RWPE1 (cell line): ENCODE measurements around the gene EML4.

Source experiments
- CTCF ChIA-PET: fragments of 350-600 bp; sonication (Branson Sonifier 250); formaldehyde crosslinking; extraction: SDS; loops from one replicate; lab custom pipeline; 2021; lab: Yijun Ruan, JAX
- POLR2A ChIA-PET: fragments of 400-600 bp; formaldehyde crosslinking; extraction: SDS; loops from one replicate; lab custom pipeline; 2020; ENCODE audit warnings: antibody characterized with exemption; ENCODE audit not compliant: low non-redundant PET; lab: Yijun Ruan, JAX
- DNase-seq: peaks from one replicate; pipeline ENCODE4 v3.0.0; 2012; ENCODE audit warnings: low spot score
- H3K27ac ChIP-seq: fragments of 450-650 bp; 2 replicates; pipeline ENCODE4 v1.5.1; 2017
- TF ChIP-seq, protein P1 (sequence below): fragments of 450-650 bp; conservative IDR thresholded peaks from 2 replicates; pipeline ENCODE4 v1.5.1; 2017; ENCODE audit warnings: low read depth, mild to moderate bottlenecking

The EML4 gene

GRCh38 chr2:42223067-42223854 lies 54.1 kb downstream of the EML4 start:
- no peak overlapping the region for H3K27ac ChIP-seq
- ChIA-PET CTCF (interaction anchor here (1.2 kb wide), 1 partner anchor 16 kb away, joined by 3 read pairs; no protein-coding TSS in a partner anchor), POLR2A (no interaction called here)
- no peak for DNase-seq
- TF ChIP-seq, protein P1, sequence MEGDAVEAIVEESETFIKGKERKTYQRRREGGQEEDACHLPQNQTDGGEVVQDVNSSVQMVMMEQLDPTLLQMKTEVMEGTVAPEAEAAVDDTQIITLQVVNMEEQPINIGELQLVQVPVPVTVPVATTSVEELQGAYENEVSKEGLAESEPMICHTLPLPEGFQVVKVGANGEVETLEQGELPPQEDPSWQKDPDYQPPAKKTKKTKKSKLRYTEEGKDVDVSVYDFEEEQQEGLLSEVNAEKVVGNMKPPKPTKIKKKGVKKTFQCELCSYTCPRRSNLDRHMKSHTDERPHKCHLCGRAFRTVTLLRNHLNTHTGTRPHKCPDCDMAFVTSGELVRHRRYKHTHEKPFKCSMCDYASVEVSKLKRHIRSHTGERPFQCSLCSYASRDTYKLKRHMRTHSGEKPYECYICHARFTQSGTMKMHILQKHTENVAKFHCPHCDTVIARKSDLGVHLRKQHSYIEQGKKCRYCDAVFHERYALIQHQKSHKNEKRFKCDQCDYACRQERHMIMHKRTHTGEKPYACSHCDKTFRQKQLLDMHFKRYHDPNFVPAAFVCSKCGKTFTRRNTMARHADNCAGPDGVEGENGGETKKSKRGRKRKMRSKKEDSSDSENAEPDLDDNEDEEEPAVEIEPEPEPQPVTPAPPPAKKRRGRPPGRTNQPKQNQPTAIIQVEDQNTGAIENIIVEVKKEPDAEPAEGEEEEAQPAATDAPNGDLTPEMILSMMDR, result no peak

- no peak for DNase-seq
- ChIA-PET POLR2A (no interaction called here), CTCF (no interaction called here)
- TF ChIP-seq, protein P1, result no peak
- H3K27ac ChIP-seq, result no peak overlapping the region
These were observed 54.7 kb downstream of the EML4 start for GRCh38 chr2:42223855-42224268.

DNA sequence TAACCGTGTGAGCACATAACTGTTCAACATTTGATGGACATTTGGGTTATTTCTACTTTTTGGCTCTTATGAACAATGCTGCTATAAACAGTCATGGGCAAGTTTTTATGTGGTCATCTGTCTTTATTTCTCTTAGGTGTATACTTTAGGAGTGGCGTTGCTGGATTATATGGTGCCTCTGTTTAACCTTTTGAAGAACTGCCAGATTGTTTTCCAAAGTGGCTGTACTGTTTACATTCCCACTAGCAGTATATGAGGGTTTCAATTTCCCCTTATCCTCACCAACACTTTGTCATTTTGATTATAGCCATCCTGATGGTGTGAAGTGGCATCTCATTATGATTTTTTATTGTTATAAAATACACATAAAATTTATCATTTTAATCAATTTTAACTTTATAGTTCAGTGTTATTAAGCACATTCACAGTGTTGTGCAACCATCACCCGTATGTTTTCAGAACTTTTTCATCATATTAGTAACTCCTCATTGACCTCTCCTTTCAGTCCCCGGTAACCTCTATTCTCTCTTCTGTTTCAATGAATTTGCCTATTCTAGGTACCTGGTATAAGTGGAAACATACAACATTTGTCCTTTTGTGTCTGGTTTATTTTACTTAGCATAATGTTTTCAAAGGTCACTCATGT lies 55.4 kb downstream of the EML4 start:
- TF ChIP-seq, protein P1, result no peak
- no peak for DNase-seq
- no peak overlapping the region for H3K27ac ChIP-seq
- CTCF ChIA-PET, result no interaction called here
- POLR2A ChIA-PET, result no interaction called here

- ChIA-PET CTCF (interaction anchor here (1.1 kb wide), 1 partner anchor 361 kb away, joined by 3 read pairs; no protein-coding TSS in a partner anchor), POLR2A (no interaction called here)
- no peak overlapping the region for H3K27ac ChIP-seq
- DNase-seq, result no peak
- TF ChIP-seq, protein P1, result no peak
These were observed 56.4 kb downstream of the EML4 start for GRCh38 chr2:42225573-42225972.

- ChIA-PET POLR2A (no interaction called here), CTCF (no interaction called here)
- H3K27ac ChIP-seq, result no peak overlapping the region
- TF ChIP-seq, protein P1, result no peak
- no peak for DNase-seq
These were observed 58.3 kb downstream of the EML4 start for GRCh38 chr2:42227491-42227890.

GRCh38 chr2:42228101-42228500 lies 58.9 kb downstream of the EML4 start:
- CTCF ChIA-PET, result interaction anchor here (0.6 kb wide), 1 partner anchor 444 kb away, joined by 3 read pairs; no protein-coding TSS in a partner anchor
- POLR2A ChIA-PET, result no interaction called here
- DNase-seq, result no peak
- TF ChIP-seq, protein P1, result no peak
- H3K27ac ChIP-seq, result no peak overlapping the region
